Ramos (cell line): Measurements from ENCODE around the gene HP.
"Not testable (repeated sequence)": the region's sequence is repeated elsewhere in the genome, so short reads cannot be mapped to it uniquely, and the experiment has no call there.

Source experiments
- in situ Hi-C: fragments of 300-500 bp; cut with MboI; formaldehyde crosslinking; loops from one replicate; pipeline ENCODE4 v1.14.3; 2022; ENCODE audit warnings: low sequenced_read_pairs; ENCODE audit not compliant: unreplicated experiment

The HP gene

DNA sequence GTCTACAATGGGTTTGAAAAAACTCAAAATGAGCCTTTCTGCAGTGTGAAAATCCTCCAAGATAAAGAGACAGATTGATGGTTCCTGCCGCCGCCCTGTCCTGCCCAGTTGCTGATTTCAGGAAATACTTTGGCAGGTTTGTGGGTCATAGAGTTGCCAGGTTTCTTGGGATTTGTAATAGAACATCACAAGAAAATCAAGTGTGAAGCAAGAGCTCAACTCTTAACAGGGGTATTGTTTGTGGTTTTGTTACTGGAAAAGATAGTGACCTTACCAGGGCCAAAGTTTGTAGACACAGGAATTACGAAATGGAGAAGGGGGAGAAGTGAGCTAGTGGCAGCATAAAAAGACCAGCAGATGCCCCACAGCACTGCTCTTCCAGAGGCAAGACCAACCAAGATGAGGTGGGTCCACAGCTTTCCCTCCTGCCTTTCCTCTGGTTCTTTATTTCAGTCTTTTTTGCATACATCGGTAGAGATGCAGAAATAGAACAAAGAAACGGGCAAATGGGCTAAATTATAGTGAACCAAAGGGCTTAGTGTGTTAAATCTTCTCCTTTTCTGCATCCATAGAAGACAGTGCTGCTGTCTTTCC lies at the start of gene HP:
TSS of gene HP (plus strand) at position 252 of the 594 bp plus-strand sequence. CDS start at position 400, 148 bp downstream.
- in situ Hi-C loops: not testable (repeated sequence)

GRCh38 chr16:72008065-72008423 lies 46.3 kb upstream of the HP start:
- in situ Hi-C loops: not testable (repeated sequence)

DNA sequence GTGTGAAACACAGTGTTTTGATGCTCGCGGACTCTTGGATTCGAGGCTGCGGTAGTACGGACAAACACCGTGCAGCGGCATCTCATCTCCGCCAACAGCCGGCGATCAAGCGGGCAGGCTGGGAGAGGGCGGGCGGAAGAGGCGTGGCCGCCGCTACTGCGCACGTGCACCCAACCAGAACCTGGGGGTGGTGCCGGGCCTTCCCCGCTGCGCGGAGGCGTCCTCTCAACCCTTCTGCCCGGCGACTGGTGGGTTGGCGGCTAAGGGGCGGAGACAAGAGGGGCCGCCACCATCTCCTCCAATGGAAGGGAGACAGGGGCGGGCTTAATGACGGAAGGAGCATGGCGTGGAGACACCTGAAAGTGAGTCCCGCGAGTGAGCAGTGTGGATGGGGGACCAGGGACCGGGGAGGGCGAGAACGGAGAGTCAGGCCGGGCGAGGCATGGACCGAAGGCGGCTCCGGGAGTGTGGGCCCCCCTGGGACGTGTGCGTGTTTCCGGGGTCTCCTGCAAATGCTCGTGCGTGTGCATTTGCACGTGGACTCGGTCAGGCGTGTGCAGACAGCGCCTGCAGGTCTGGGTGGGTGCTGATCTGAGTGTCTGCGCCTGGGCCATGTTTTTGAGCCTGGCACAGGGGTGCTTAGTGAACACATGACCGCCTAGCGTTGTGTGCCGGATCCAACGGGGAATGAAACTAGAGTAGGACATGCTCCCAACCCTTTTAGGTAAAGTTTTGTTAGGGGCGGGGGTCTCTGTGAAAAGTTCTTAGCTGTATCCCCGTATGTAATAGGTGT lies 45.7 kb upstream of the HP start, which contains the start of gene DHODH:
TSS of gene DHODH (plus strand) at position 321 of the 793 bp plus-strand sequence. CDS start at position 342, 21 bp downstream.
- in situ Hi-C loops: no loop called here

DNA sequence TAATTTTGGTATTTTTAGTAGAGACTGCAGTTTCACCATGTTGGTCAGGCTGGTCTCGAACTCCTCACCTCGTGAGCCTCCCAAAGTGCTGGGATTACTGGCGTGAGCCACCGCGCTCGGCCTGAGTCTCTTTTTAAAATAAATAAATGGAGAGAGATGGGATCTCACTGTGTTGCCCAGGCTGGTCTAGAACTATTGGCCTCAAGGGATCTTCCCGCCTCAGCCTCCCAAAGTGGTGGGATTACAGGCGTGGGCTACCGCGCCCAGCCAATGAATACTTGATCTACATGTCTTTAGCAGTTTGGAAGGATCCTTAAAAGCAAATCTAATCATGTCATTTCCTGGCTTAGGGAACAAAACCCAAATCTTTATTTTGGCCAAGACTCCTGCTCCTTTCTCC lies 44.5 kb upstream of the HP start:
- in situ Hi-C loops: no loop called here

DNA sequence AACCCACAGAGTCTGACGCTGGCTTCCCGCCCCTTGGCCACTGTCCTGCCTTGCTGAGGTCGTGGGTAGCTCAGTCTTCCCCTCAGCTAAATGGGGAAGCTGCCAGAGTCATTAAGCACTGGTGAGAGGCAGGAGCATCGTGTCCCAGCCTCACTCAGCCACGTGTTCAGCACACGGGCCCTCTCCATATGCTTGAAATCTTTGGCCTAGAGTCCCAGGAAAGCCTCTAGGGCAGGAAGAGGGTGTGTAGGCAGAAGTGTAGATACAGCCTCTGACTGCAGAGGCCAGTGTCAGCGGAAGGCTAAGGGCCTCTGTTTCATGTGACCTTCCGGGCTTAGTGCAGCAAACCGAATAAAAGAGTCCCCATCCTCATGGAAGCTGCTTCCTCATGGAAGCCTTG lies 41.7 kb upstream of the HP start:
- in situ Hi-C loops: no loop called here

DNA sequence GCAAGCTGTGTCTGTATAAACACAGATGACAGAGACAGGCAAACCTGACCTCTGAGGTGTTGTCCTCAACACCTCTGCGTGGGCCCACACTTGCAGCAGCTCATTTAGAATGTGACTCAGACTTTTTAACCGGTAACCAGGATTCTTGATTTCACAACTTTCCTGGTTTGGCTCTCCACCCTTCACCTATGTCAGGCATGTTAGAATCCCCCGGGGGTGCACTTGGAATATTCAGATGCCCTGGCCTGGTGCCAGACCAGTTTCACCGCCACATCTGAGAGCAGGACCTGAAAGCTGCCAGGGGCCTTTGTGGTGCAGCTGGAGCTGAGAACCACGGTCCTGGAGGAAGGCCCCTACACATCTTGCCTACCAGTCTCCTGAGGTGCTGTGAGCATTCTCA lies 40.9 kb upstream of the HP start:
- in situ Hi-C loops: no loop called here

DNA sequence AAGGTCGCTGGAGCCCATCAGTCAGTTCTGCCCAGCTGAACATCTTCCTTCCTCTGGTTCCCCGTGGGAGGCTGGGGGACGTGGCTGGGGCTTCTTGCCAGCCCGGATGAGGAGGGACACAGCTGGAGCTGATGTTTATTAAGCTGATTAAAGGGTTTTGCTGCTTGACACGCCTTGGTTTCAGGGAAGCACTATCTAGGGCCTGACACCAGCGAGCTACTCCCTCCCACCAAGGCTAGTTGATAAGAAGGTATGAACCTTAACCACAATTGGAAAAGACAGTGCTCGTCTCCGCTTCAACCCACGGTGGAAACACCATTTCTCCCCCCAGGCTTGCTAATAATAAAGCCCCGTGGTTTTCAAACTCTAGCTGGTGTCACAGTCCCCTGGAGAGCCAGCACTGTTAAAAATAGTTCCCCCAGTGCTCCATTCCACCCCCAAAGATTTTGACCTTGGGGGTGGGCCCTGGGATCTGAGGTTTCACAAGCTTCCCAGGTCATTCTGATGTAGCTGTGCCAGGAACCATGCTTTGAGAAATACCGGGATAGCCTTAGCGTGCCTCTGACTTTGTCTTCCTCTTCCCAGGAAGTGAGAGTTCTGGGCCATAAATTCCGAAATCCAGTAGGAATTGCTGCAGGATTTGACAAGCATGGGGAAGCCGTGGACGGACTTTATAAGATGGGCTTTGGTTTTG lies 40.3 kb upstream of the HP start:
- in situ Hi-C loops: no loop called here

DNA sequence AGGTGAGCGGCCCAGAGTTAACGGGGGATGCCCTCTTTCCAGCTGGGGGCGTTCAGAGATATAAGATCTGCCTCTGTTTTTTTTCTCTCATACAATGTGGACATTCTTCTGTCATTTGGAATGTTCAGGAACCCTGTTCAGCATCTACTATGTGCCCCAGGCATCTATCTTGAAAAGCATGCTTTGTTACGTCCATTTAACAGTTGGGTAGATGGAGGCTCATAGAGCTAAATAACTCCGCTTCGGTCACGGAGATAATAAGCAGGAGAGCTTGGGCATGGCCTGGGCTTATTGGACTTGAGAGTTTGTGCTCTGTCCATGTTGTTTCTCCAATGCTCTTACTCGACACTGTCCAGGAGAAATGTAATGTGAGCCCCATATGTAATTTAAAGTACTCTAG lies 39.6 kb upstream of the HP start:
- in situ Hi-C loops: no loop called here

DNA sequence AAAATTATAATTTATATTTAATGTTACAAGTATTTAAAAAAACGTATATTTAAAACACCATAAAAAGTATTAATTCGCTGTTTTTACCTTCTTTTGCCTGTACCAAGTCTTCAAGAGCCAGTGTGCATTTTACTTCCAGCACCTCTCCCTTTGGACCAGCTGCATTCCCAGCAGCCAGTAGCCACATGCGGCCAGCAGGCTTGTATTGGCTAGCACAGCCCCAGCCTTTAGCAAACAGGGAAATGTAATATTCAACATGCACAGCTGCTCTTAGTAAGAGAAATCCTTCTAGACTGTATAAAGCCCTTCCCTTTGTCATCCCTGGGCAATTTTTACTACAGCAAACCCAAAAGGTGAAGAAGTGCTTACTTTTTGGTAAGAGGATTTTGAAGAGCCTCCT lies 39.2 kb upstream of the HP start:
- in situ Hi-C loops: no loop called here

DNA sequence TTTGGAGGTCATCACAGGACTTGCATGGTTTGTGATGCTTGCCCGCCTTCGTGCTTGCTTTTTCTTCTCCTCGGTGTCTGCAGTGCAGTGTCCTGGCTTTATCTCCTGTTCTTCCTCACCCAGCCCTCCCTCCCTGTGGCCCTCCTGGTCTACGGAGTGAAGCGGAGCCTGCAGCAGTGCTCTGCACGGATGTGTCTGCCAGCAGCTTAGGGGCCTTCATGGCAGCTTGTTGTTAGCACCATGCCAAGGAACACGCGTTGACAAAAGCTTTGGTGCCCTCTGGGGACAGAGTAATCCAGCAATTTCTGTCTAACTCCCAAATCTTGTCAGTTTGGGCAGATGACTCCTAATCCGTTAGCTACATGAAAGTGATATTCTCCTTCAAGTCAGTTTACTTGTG lies 35.8 kb upstream of the HP start:
- in situ Hi-C loops: no loop called here

- in situ Hi-C loops: no loop called here
Measured at GRCh38 chr16:72021043-72021442, 33.3 kb upstream of the HP start.

DNA sequence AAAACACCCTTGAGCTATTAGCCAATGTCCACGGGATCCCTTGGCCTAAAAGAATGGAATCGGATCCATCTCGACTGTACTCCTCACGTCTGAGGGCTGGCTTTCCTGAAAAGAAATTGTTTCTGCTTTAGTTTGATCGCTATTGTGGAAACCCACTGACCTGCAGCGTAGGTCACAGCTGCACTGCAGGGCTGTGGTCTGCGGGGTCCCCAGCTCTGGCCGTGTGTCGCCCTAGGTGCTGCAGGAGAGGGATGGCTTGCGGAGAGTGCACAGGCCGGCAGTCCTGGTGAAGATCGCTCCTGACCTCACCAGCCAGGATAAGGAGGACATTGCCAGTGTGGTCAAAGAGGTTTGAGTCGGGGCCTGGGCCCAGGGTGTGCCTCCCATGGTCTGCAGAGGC lies 32.2 kb upstream of the HP start:
- in situ Hi-C loops: no loop called here

- in situ Hi-C loops: no loop called here
Measured at GRCh38 chr16:72023962-72024361, 30.3 kb upstream of the HP start.

- in situ Hi-C loops: no loop called here
Measured at GRCh38 chr16:72024862-72025382, 29.4 kb upstream of the HP start.

GRCh38 chr16:72025404-72026114 lies 28.7 kb upstream of the HP start:
- in situ Hi-C loops: no loop called here

DNA sequence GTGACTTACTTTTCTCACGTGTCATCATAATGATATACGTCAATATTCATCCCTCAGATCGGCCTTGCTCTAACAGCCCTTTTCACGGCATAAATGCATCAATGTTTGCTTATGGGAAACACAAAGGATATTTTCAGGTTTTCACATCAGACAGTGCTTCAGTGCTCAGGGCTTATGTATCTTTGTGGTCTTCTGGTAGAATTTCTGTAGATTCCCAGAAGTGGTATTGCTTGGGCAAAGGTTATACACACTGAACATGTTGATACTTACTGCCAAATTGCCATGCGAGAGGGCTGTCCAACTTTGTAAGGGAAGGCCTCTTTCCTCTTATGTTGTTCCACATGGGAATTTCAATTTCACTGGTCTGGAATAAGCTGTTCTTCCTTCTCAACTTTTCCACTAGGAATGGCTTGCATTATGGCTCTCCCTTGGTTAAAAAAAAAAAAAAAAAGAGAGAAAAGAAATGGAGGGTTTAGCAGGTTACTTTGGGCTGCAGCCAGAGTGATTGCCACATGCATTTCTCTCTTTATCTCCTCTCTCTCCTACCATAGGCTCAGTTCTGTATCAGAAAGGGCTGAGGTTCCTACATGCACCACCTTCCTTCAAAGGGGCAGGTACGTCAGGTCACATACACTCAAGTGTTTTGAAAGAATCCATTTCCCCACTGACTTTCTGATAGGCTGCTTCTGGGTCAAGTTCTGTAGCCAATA lies 26.5 kb upstream of the HP start:
- in situ Hi-C loops: no loop called here

- in situ Hi-C loops: no loop called here
Measured at GRCh38 chr16:72029567-72030271, 24.6 kb upstream of the HP start.

- in situ Hi-C loops: no loop called here
Measured at GRCh38 chr16:72033437-72033836, 20.9 kb upstream of the HP start.

GRCh38 chr16:72036098-72036497 lies 18.2 kb upstream of the HP start:
- in situ Hi-C loops: no loop called here
